ENCODE measurements around the gene CDK16. TPM values are rescaled to one million over a fixed set of nuclear protein-coding genes. Genes with fewer than 3 reads are reported as not detected.

Gene CDK16
- total and polyA plus RNA-seq, 2 of the 13 experiments (the other 11 are each of a cell fraction or from before 2014, with no cell fraction given), result 64.5 to 225 TPM

DNA sequence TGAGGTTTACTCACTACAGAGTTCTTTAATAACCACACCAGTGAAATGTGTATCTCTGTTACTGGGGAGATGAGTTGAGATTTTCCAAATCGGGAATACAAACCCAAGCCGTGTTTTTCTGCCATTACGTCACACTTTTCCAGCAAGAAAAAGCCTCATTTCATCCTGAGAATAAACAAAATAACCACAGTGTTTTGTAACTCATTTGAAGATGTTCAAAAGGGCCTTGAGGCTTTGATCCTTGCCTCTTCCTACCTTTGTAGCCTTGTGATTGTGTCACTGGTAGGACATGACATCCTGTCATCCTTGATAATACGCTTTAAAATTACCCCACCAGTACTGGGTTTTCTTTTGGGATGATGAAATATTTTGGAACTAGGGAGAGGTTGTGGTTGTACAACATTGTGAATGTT is 17.2 kb downstream of the CDK16 start (continued):
- TF ChIP-seq CREB1 (IDR thresholded peaks at IDR 0.05) (peak; percentile 46; the same call in 1 of the 2 replicates), CREB1 (CRISPR knock-in tag; IDR thresholded peaks at IDR 0.05) (peak; percentile 71), ZBTB7A (CRISPR knock-in tag; IDR thresholded peaks at IDR 0.05) (no peak), FOXA1 (IDR thresholded peaks at IDR 0.05) (no peak), FOXA1 (CRISPR knock-in tag; IDR thresholded peaks at IDR 0.05) (peak; percentile 28; the same call in 1 of the 2 replicates), RBM22 (optimal IDR thresholded peaks at IDR 0.05; ENCODE audit: low read length) (no peak), ZNF333 (CRISPR knock-in tag; IDR thresholded peaks at IDR 0.05; ENCODE audit: borderline replicate concordance) (no peak), MED1 (CRISPR knock-in tag; IDR thresholded peaks at IDR 0.05) (peak; percentile 49; the same call in 1 of the 2 replicates), MAFG (CRISPR knock-in tag; IDR thresholded peaks at IDR 0.05) (no peak), ZNF629 (CRISPR knock-in tag; conservative IDR thresholded peaks at IDR 0.05) (no peak), ZNF7 (CRISPR knock-in tag; IDR thresholded peaks at IDR 0.05) (no peak), YY1 (IDR thresholded peaks at IDR 0.05; ENCODE audit: insufficient read depth, insufficient replicate concordance, low read depth, low read length) (no peak), YEATS4 (CRISPR knock-in tag; IDR thresholded peaks at IDR 0.05; ENCODE audit: borderline replicate concordance) (no peak), WIZ (CRISPR knock-in tag; IDR thresholded peaks at IDR 0.05) (no peak)
- TF ChIP-seq, protein P1, sequence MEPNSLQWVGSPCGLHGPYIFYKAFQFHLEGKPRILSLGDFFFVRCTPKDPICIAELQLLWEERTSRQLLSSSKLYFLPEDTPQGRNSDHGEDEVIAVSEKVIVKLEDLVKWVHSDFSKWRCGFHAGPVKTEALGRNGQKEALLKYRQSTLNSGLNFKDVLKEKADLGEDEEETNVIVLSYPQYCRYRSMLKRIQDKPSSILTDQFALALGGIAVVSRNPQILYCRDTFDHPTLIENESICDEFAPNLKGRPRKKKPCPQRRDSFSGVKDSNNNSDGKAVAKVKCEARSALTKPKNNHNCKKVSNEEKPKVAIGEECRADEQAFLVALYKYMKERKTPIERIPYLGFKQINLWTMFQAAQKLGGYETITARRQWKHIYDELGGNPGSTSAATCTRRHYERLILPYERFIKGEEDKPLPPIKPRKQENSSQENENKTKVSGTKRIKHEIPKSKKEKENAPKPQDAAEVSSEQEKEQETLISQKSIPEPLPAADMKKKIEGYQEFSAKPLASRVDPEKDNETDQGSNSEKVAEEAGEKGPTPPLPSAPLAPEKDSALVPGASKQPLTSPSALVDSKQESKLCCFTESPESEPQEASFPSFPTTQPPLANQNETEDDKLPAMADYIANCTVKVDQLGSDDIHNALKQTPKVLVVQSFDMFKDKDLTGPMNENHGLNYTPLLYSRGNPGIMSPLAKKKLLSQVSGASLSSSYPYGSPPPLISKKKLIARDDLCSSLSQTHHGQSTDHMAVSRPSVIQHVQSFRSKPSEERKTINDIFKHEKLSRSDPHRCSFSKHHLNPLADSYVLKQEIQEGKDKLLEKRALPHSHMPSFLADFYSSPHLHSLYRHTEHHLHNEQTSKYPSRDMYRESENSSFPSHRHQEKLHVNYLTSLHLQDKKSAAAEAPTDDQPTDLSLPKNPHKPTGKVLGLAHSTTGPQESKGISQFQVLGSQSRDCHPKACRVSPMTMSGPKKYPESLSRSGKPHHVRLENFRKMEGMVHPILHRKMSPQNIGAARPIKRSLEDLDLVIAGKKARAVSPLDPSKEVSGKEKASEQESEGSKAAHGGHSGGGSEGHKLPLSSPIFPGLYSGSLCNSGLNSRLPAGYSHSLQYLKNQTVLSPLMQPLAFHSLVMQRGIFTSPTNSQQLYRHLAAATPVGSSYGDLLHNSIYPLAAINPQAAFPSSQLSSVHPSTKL (CRISPR knock-in tag; IDR thresholded peaks at IDR 0.05), result peak; percentile 57
- TF ChIP-seq, protein P2, sequence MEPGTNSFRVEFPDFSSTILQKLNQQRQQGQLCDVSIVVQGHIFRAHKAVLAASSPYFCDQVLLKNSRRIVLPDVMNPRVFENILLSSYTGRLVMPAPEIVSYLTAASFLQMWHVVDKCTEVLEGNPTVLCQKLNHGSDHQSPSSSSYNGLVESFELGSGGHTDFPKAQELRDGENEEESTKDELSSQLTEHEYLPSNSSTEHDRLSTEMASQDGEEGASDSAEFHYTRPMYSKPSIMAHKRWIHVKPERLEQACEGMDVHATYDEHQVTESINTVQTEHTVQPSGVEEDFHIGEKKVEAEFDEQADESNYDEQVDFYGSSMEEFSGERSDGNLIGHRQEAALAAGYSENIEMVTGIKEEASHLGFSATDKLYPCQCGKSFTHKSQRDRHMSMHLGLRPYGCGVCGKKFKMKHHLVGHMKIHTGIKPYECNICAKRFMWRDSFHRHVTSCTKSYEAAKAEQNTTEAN (CRISPR knock-in tag; conservative IDR thresholded peaks at IDR 0.05), result no peak
- TF ChIP-seq, protein P3, sequence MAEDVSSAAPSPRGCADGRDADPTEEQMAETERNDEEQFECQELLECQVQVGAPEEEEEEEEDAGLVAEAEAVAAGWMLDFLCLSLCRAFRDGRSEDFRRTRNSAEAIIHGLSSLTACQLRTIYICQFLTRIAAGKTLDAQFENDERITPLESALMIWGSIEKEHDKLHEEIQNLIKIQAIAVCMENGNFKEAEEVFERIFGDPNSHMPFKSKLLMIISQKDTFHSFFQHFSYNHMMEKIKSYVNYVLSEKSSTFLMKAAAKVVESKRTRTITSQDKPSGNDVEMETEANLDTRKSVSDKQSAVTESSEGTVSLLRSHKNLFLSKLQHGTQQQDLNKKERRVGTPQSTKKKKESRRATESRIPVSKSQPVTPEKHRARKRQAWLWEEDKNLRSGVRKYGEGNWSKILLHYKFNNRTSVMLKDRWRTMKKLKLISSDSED (CRISPR knock-in tag; IDR thresholded peaks at IDR 0.05), result no peak
- TF ChIP-seq, protein P4, sequence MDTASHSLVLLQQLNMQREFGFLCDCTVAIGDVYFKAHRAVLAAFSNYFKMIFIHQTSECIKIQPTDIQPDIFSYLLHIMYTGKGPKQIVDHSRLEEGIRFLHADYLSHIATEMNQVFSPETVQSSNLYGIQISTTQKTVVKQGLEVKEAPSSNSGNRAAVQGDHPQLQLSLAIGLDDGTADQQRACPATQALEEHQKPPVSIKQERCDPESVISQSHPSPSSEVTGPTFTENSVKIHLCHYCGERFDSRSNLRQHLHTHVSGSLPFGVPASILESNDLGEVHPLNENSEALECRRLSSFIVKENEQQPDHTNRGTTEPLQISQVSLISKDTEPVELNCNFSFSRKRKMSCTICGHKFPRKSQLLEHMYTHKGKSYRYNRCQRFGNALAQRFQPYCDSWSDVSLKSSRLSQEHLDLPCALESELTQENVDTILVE (CRISPR knock-in tag; IDR thresholded peaks at IDR 0.05), result no peak
- TF ChIP-seq, protein P5, sequence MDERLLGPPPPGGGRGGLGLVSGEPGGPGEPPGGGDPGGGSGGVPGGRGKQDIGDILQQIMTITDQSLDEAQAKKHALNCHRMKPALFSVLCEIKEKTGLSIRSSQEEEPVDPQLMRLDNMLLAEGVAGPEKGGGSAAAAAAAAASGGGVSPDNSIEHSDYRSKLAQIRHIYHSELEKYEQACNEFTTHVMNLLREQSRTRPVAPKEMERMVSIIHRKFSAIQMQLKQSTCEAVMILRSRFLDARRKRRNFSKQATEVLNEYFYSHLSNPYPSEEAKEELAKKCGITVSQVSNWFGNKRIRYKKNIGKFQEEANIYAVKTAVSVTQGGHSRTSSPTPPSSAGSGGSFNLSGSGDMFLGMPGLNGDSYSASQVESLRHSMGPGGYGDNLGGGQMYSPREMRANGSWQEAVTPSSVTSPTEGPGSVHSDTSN (CRISPR knock-in tag; IDR thresholded peaks at IDR 0.05), result no peak

Measured in HepG2 (cell line).